Bronchial epithelial cell (primary cell): Measurements from ENCODE around the gene CFAP70. TPM values are rescaled to one million over a fixed set of nuclear protein-coding genes. Genes with fewer than 3 reads are reported as not detected.

Experiments used
- DNase-seq: peaks from one replicate; pipeline ENCODE4 v3.0.0-alpha.2; 2010; ENCODE audit warnings: low read depth
- FAIRE-seq: peaks from 2 replicates; lab custom pipeline; 2011; peaks lifted over from hg19 to GRCh38; lab: Jason Lieb, UNC
- H3K27me3 ChIP-seq: 2 replicates; pipeline ENCODE4 v1.5.1; 2011; ENCODE audit warnings: low read length; ENCODE audit not compliant: control insufficient read depth, insufficient read depth
- H3K36me3 ChIP-seq: 2 replicates; pipeline ENCODE4 v1.5.1; 2011; ENCODE audit warnings: low read length; ENCODE audit not compliant: control insufficient read depth, insufficient read depth
- H3K4me3 ChIP-seq: 2 replicates; pipeline ENCODE4 v1.5.1; 2011; ENCODE audit warnings: mild to moderate bottlenecking, low read depth, low read length, control low read depth
- CTCF ChIP-seq: IDR thresholded peaks from 2 replicates; pipeline ENCODE4 v1.5.1; 2011; ENCODE audit warnings: mild to moderate bottlenecking, moderate library complexity, low read length, control low read depth, inconsistent platforms; ENCODE audit not compliant: insufficient read depth, severe bottlenecking
- total RNA-seq: library from RNA; depleted of rRNA; stranded (reverse); fragments of >200 nt; gene quantifications from 2 replicates; pipeline ENCODE4 v1.2.1, GENCODE V29; 2014

CFAP70 gene
- total RNA-seq, 1 donor from 2014 or later: 0.79 TPM

GRCh38 chr10:73229567-73229966 is 129.1 kb downstream of the CFAP70 start:
- Histone ChIP-seq H3K36me3 (peaks cover 3% of the 10 kb centered on the region), H3K27me3 (no peaks in the 10 kb centered on the region), H3K4me3 (no peak overlapping the region)
- no peak for TF ChIP-seq CTCF
- DNase-seq: no peak
- no peak for FAIRE-seq

DNA sequence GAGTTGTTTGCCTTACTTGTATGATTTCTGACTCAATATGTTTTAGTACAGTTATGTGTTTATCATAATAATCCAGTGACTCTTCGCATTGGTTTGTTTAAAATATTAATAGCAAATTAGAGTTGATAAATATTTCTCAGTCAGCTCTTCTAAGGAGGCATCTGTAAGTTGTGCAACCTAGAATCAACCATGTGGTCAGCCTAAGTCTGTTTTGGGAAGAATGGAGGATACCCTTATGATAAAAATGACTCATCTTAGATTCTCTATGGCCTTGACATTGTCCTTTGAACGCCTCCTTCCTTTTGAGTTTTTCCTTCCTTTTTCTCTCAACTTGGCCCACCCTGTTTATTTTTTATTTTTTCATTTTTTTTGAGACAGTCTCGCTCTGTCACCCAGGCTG is 130.4 kb downstream of the CFAP70 start:
- H3K36me3 ChIP-seq: peaks cover 3% of the 10 kb centered on the region
- DNase-seq (no peak), FAIRE-seq (no peak)
- H3K27me3 ChIP-seq: no peaks in the 10 kb centered on the region
- no peak for TF ChIP-seq CTCF
- H3K4me3 ChIP-seq: no peak overlapping the region

GRCh38 chr10:73226663-73227062 is 132.0 kb downstream of the CFAP70 start:
- TF ChIP-seq CTCF: no peak
- no peak overlapping the region for H3K4me3 ChIP-seq
- peaks cover 1% of the 10 kb centered on the region for H3K36me3 ChIP-seq
- FAIRE-seq (no peak), DNase-seq (no peak)
- no peaks in the 10 kb centered on the region for H3K27me3 ChIP-seq

- Histone ChIP-seq H3K4me3 (no peak overlapping the region), H3K27me3 (no peaks in the 10 kb centered on the region), H3K36me3 (no peaks in the 10 kb centered on the region)
- TF ChIP-seq CTCF: no peak
- peak; percentile 62 for DNase-seq
- FAIRE-seq: no peak
Measured at GRCh38 chr10:73225518-73225917, 133.1 kb downstream of the CFAP70 start.

DNA sequence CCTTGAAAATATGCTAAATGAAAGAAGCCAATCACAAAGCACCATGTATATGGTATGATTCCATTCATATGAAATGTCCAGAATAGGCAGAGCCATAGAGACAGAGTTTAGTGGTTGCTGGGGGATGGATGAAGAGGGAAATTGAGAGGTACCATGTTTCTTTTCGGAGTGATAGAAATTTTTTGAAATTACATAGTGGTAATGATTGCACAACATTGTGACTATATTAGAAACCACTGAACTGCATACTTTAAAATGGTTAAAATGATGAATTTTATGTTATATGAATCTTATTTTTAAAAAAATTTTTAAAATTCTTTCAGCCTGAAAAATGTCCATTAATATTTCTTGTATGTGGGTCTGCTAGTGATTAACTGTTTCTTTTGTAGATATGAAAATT is 137.7 kb downstream of the CFAP70 start:
- FAIRE-seq (no peak), DNase-seq (no peak)
- H3K27me3 ChIP-seq: no peaks in the 10 kb centered on the region
- H3K36me3 ChIP-seq: peaks cover 2% of the 10 kb centered on the region
- no peak overlapping the region for H3K4me3 ChIP-seq
- TF ChIP-seq CTCF: no peak

GRCh38 chr10:73219384-73219783 is 139.3 kb downstream of the CFAP70 start:
- TF ChIP-seq CTCF: no peak
- no peak for DNase-seq
- no peaks in the 10 kb centered on the region for H3K27me3 ChIP-seq
- H3K36me3 ChIP-seq: peaks cover 2% of the 10 kb centered on the region
- FAIRE-seq: no peak
- no peak overlapping the region for H3K4me3 ChIP-seq
